ENCODE results near the gene GOSR2.
A peak's percentile ranks its signal among the peaks of the same experiment; 100 is the strongest.

GOSR2 gene

DNA sequence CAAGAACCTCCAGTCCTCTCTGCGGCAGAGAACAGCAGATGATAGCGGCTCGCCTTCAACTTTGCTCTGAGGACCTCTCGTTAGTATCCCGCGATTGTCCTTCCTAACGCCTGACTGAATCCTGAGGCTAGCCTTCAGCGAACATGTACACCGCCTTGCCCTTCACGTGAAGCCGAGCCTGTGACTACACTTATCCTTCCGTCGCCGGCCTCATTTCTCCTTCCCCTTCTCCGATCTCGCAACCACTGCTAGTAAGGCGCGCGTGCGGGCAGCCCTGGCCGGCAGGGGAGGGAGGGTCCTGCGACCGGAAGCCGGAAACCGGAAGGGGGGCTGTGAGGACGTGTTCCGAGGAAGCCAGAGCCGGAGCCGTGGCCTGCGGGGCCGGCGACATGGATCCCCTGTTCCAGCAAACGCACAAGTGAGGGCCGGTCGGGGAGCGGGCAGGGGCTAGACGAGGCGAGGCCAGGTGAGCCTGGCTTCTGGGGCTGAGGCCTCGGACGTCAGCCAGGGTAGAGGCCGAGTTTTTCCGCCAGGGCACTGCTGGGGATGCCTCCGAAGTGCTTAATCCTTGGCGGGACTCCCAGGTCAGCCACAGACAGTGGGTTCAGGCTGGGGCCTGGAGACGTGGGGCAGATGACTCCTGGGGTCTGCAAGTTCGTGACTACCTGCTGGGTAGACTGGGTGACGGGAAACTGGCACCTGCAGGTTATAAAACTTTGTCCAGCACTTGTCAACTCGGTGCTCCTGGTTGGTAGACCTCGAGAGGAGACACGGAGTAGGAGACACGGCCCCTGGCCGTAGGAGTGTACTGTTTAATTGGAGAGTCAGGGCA is at the start of gene GOSR2:
Gene GOSR2 (plus strand): TSS at position 357 of the 832 bp plus-strand sequence. CDS start 33 bp downstream, at position 390.
- peaks cover 21% of the 10 kb centered on the region for H3K36me3 Mint-ChIP-seq (ENCODE audit: low read depth)
- no peaks in the 10 kb centered on the region for H3K27me3 Mint-ChIP-seq
- no peaks in the 10 kb centered on the region for H3K9me3 Mint-ChIP-seq
- peak within 1 kb of the TSS; percentile 100 for H3K27ac Mint-ChIP-seq
- H3K4me3 Mint-ChIP-seq = peak within 1 kb of the TSS; percentile 92
- H3K4me1 Mint-ChIP-seq (ENCODE audit: low read depth) = peaks cover 47% of the 10 kb centered on the region

DNA sequence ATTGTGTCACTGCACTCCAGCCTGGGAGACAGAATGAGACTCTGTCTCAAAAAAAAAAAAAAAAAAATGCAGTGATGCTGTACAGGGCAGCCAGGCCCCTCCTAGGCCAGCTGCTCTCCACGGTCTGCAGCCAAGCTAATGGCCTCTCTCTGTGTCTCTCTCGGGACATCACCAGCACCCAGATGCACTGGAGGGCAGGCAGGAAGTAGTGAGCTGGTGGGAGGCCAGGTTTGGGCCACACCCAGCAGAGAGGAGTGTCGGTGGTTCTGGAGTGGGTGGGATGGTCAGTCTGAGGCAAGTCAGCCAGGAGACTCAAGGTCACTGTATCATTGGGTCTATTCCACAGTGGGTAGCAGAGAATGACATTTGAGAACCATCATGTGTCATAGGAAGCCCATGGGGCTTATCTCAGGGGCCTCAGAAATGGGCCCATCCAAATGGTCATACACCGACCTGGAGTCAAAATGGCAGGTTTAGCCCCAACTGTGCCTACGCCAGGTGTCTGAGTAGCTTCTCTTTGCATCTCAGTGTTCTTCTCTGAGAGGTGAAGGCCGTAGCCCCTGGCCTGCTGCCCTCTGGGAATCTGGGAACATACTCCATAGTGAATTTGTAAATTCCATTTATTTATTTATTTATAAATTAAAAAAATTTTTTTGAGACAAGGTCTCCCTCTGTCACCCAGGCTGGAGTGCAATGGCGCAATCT is 48.9 kb upstream of the GOSR2 start:
- Mint-ChIP-seq H3K36me3 (ENCODE audit: low read depth) (no peaks in the 10 kb centered on the region), H3K27me3 (no peaks in the 10 kb centered on the region), H3K4me1 (ENCODE audit: low read depth) (peaks cover 7% of the 10 kb centered on the region), H3K27ac (no peak overlapping the region), H3K4me3 (no peak overlapping the region), H3K9me3 (no peaks in the 10 kb centered on the region)

DNA sequence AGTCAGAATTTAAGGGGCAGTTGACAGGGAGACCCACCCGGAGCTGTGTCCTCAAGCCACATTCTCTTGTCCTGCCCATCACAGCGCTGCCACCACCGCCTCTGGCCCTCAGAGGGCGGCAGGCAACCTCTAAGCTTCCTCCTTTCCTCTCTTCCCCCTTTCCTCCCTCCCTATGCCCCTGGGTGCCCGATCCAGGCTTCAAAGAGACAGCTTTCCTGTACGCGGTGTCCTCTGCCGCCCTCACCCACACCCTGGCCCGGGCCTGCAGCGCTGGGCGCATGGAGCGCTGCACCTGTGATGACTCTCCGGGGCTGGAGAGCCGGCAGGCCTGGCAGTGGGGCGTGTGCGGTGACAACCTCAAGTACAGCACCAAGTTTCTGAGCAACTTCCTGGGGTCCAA is 48.1 kb upstream of the GOSR2 start:
- Mint-ChIP-seq H3K36me3 (ENCODE audit: low read depth) (no peaks in the 10 kb centered on the region), H3K27me3 (no peaks in the 10 kb centered on the region), H3K4me3 (no peak overlapping the region), H3K4me1 (ENCODE audit: low read depth) (peaks cover 7% of the 10 kb centered on the region), H3K9me3 (no peaks in the 10 kb centered on the region), H3K27ac (no peak overlapping the region)

DNA sequence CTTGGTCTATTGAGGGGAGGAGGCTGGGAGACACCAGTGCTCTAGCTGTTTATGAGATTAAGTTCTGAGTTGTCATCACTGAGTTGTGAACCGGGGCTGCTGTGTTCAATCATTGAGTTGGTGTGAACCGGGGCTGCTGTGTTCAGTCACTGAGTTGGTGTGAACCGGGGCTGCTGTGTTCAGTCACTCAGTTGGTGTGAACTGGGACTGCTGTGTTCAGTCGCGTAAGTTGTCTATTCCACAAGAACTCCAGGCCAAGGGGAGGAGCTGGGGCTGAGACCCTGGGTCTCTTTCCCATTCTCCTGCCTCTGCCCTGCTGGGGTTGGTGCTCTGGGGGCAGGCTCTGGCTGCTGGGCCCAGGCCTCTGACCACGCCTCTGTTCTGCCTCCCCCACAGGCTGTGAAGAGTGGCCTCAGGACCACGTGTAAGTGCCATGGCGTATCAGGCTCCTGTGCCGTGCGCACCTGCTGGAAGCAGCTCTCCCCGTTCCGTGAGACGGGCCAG is 47.1 kb upstream of the GOSR2 start:
- Mint-ChIP-seq H3K9me3 (no peaks in the 10 kb centered on the region), H3K4me1 (ENCODE audit: low read depth) (peaks cover 7% of the 10 kb centered on the region), H3K36me3 (ENCODE audit: low read depth) (no peaks in the 10 kb centered on the region), H3K4me3 (no peak overlapping the region), H3K27me3 (no peaks in the 10 kb centered on the region), H3K27ac (no peak overlapping the region)

DNA sequence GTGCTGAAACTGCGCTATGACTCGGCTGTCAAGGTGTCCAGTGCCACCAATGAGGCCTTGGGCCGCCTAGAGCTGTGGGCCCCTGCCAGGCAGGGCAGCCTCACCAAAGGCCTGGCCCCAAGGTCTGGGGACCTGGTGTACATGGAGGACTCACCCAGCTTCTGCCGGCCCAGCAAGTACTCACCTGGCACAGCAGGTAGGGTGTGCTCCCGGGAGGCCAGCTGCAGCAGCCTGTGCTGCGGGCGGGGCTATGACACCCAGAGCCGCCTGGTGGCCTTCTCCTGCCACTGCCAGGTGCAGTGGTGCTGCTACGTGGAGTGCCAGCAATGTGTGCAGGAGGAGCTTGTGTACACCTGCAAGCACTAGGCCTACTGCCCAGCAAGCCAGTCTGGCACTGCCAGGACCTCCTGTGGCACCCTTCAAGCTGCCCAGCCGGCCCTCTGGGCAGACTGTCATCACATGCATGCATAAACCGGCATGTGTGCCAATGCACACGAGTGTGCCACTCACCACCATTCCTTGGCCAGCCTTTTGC is 46.5 kb upstream of the GOSR2 start:
- H3K27ac Mint-ChIP-seq = no peak overlapping the region

DNA sequence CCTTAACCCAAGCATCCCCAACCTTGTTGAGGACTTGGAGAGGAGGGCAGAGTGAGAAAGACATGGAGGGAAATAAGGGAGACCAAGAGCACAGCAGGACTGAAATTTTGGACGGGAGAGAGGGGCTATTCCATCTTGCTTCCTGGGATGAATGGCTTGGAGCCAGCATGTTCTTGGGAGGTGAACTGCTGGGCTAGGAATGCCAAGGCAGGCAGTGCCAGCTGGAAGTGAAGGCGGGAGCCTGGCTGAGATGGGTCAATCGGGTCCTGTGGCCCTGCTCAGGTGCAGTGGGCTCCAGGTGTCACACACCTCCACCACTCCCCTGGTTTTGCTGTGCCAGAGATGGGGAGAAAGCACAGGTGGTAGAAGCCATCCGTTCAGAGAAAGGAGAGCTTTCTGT is 46.0 kb upstream of the GOSR2 start:
- Mint-ChIP-seq H3K4me3 (no peak overlapping the region), H3K4me1 (ENCODE audit: low read depth) (peaks cover 7% of the 10 kb centered on the region), H3K27me3 (no peaks in the 10 kb centered on the region), H3K9me3 (no peaks in the 10 kb centered on the region), H3K27ac (no peak overlapping the region), H3K36me3 (ENCODE audit: low read depth) (no peaks in the 10 kb centered on the region)

More for the DNA sequence above, 46.5 kb upstream of the GOSR2 start:
- Mint-ChIP-seq H3K4me1 (ENCODE audit: low read depth) (peaks cover 7% of the 10 kb centered on the region), H3K4me3 (no peak overlapping the region), H3K9me3 (no peaks in the 10 kb centered on the region), H3K27me3 (no peaks in the 10 kb centered on the region), H3K36me3 (ENCODE audit: low read depth) (no peaks in the 10 kb centered on the region)

DNA sequence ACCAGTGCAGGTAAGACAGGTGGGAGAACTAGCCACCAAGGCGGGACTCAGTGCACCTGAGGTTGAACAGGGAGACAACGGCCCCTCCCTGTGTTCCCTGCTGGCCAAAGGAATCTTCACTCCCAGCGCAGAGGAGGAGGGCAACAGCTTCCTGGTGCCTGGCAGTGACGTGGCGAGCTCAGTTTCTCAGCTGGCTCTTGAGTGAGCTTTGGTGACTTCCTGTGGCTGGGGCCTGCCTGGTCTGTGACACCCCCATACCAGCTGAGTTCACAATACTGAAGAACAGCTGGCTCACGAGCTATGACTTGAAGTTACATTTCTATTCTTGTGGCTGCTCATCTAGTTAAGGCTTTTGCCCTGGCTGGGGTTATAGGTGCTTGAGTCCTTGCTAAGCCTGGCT is 45.5 kb upstream of the GOSR2 start:
- Mint-ChIP-seq H3K27ac (no peak overlapping the region), H3K27me3 (no peaks in the 10 kb centered on the region), H3K9me3 (no peaks in the 10 kb centered on the region), H3K4me3 (no peak overlapping the region), H3K36me3 (ENCODE audit: low read depth) (no peaks in the 10 kb centered on the region), H3K4me1 (ENCODE audit: low read depth) (peaks cover 7% of the 10 kb centered on the region)

DNA sequence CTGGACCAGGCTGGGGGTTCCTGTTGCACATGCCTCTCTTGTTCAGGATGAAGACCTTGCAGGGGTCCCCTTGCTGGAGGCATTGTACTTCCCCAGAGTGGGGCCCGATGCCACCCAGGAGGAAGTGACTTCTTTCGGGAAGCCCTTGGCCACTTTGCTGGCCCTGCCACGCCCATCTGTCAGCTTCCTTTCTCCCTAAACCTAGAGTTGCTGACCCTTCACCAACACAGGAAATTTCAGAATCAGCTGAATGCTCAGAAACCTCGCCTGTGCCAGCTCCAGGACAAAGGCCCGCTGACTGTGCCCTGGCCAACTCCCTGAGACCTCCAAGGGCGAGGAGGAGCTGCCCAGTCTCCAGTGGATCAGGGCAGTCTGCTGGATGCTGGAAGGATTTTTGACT is 44.9 kb upstream of the GOSR2 start:
- H3K9me3 Mint-ChIP-seq = no peaks in the 10 kb centered on the region
- no peaks in the 10 kb centered on the region for H3K27me3 Mint-ChIP-seq
- no peak overlapping the region for H3K27ac Mint-ChIP-seq
- H3K4me1 Mint-ChIP-seq (ENCODE audit: low read depth) = peaks cover 7% of the 10 kb centered on the region
- H3K36me3 Mint-ChIP-seq (ENCODE audit: low read depth) = no peaks in the 10 kb centered on the region
- no peak overlapping the region for H3K4me3 Mint-ChIP-seq

DNA sequence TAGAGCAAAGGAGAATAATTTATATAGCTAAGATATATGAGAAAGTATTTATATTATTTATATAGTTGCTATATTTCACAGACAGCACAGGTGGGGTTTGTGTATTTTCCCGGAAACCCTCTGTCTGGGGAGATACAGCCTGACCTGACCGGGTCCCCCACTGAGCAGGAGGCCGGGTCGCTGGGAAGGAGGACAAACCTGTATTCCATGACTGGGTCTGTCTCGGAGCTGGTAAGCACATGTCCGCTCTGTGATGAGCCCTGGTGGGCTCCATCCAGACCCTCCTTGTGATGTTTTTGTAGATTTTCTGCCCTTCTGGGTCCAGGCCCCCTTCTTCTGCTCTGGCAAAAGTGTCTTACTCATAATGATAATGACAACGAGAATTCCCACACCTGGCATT is 43.9 kb upstream of the GOSR2 start:
- Mint-ChIP-seq H3K4me3 (no peak overlapping the region), H3K27me3 (no peaks in the 10 kb centered on the region), H3K27ac (no peak overlapping the region), H3K4me1 (ENCODE audit: low read depth) (peaks cover 7% of the 10 kb centered on the region), H3K36me3 (ENCODE audit: low read depth) (no peaks in the 10 kb centered on the region), H3K9me3 (no peaks in the 10 kb centered on the region)

DNA sequence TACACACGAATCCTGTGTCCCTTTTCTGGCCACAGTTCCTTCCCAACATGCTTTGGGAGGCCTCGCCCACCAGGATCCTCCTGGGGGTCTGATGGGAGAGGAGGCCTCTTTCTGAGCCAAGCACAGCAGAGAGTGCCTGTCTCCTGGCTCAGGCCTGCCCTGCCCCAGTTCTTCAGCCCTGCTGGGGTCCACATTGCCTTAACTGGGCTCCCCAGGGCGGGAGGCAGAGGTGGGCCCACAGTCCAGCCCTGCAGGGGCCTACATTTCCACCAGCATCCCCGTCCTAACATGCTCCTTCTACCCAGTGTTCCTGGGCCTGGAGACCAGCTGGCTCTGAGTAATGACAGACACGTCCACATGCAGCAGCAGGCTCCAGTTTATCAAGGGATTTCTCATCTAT is 41.9 kb upstream of the GOSR2 start:
- H3K9me3 Mint-ChIP-seq = no peaks in the 10 kb centered on the region
- no peak overlapping the region for H3K4me3 Mint-ChIP-seq
- H3K4me1 Mint-ChIP-seq (ENCODE audit: low read depth) = peaks cover 7% of the 10 kb centered on the region
- no peak overlapping the region for H3K27ac Mint-ChIP-seq
- H3K27me3 Mint-ChIP-seq = peaks cover 3% of the 10 kb centered on the region
- no peaks in the 10 kb centered on the region for H3K36me3 Mint-ChIP-seq (ENCODE audit: low read depth)

DNA sequence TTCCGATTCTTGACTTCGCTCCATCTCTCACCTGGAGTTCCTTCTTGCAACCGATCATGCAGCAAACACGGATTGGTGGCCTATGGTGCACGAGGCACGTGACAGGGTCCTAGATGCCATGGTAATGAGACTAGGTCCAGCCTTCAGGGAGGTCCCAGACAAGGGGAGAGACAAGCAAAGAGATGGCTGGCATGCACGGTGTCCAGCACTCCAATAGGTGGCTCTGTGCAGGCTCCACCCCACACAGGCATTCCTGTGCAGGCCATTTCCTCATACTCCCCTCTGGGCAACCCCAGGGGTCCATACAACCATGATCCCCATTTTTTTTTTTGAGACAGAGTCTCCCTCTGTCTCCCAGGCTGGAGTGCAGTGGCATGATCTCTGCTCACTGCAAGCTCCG is 40.3 kb upstream of the GOSR2 start:
- H3K27me3 Mint-ChIP-seq = peaks cover 3% of the 10 kb centered on the region
- no peak overlapping the region for H3K27ac Mint-ChIP-seq
- no peak overlapping the region for H3K4me3 Mint-ChIP-seq
- H3K9me3 Mint-ChIP-seq = no peaks in the 10 kb centered on the region
- H3K4me1 Mint-ChIP-seq (ENCODE audit: low read depth) = peaks cover 3% of the 10 kb centered on the region
- no peaks in the 10 kb centered on the region for H3K36me3 Mint-ChIP-seq (ENCODE audit: low read depth)

DNA sequence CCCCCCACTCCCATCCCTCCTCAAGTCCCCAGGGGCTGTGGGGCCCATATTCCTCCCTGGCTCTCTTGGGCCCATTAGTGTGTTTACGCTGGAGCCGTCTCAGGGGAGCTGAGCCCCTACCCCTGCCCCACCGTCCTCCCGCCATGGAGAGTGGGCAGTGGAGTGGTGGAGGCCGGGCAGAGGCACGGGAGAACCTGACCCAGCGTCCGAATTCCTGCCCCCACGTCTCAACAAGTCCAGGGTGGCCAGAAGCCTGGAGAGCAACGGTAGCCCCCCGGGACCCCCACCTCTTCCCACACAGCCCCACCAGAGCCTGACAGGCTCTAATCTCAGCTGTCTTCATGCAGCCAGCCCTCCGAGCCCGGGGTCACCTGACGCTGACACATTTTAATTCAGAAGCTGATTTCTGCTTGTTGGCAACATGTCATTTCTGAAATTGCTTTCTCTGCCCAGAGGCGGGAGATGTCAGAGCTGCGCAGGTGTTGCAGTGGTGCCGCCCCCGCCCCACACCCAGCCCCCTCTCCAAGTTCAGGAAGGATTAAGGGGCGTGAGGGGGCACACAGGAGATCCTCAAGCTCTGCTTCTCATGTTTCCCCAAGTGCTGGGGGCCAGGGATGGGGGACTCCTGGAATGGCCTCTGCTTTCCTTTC is 39.0 kb upstream of the GOSR2 start:
- no peak overlapping the region for H3K27ac Mint-ChIP-seq
- H3K27me3 Mint-ChIP-seq = peaks cover 3% of the 10 kb centered on the region
- no peaks in the 10 kb centered on the region for H3K4me1 Mint-ChIP-seq (ENCODE audit: low read depth)
- no peaks in the 10 kb centered on the region for H3K9me3 Mint-ChIP-seq
- no peaks in the 10 kb centered on the region for H3K36me3 Mint-ChIP-seq (ENCODE audit: low read depth)
- no peak overlapping the region for H3K4me3 Mint-ChIP-seq

DNA sequence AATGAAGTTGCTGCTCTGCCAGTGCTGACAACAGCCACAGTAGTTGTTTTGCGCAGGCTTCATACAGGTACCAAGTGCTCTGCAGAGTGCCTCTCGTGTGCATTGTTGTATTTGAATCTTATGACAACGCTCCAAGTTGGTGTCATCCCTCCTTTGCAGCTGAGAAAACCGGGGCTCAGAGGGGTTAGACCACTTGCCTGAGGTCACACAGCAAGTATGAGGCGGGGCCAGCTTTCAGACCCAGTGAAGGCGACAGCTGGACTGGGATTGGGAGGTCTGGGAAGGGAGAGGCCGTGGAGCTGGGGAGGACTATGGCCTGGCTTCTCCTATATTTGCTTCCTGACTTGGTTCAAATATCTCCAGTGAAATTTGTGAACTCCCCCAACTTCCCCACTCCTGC is 38.4 kb upstream of the GOSR2 start:
- Mint-ChIP-seq H3K27ac (no peak overlapping the region), H3K4me1 (ENCODE audit: low read depth) (no peaks in the 10 kb centered on the region), H3K4me3 (no peak overlapping the region), H3K27me3 (peaks cover 3% of the 10 kb centered on the region), H3K9me3 (no peaks in the 10 kb centered on the region), H3K36me3 (ENCODE audit: low read depth) (no peaks in the 10 kb centered on the region)

DNA sequence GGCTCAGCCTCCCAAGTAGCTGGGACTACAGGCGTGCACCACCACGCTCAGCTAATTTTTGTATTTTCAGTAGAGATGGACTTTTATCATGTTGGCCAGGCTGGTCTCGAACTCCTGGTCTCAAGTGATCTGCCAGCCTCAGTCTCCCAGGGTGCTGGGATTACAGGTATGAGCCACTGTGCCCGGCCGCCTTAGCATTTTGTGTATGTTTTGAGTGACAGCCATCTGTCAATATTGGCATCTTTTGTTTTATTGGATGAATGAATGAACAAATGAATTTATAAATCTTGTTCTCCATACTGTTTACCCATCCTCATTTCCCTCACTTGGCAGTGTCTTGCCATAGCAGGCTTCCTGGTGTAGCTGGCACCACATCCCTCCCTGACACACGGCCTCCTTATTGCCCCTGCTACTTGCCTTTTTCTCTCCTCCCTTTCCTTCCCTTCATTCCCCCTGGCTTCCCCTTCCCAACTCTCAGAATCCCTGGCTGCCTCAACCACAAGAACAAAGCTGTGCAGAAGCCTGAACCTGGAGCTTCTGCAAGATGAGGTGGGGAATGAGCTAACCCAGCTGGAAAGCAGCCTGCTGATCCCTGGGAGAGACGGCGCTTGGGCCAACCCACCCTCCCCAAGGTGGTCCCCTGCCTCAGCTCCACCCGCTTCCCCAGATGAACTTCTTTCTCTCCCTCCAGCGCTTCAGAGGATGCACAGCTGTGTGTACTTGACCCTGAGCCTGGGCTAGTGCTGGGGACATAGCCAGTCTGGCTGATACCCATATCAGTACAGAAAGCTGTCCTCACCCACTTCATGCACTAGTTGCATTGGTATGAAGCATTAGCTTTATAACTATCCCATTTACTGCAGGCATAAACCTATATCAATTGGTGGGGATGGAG is 37.3 kb upstream of the GOSR2 start:
- no peaks in the 10 kb centered on the region for H3K9me3 Mint-ChIP-seq
- H3K4me1 Mint-ChIP-seq (ENCODE audit: low read depth) = no peaks in the 10 kb centered on the region
- H3K27ac Mint-ChIP-seq = no peak overlapping the region
- no peaks in the 10 kb centered on the region for H3K36me3 Mint-ChIP-seq (ENCODE audit: low read depth)
- peaks cover 4% of the 10 kb centered on the region for H3K27me3 Mint-ChIP-seq
- H3K4me3 Mint-ChIP-seq = no peak overlapping the region
